CD8-positive, alpha-beta memory T cell (primary cell): Measurements from ENCODE around the gene AKAP7. TPM values are rescaled to one million over a fixed set of nuclear protein-coding genes. Genes with fewer than 3 reads are reported as not detected.

Experiments
- CTCF ChIA-PET: fragments of 350-600 bp; sonication (Branson Sonifier 250); formaldehyde crosslinking; loops from one replicate; lab custom pipeline; 2021; ENCODE audit warnings: antibody characterized with exemption; lab: Charles Lee
- POLR2A ChIA-PET: fragments of 350-600 bp; sonication (Branson Sonifier 250); formaldehyde crosslinking; loops from one replicate; lab custom pipeline; 2021; ENCODE audit warnings: antibody characterized with exemption; lab: Charles Lee
- DNase-seq, 5 donors: peaks; one replicate each; pipeline versions ENCODE4 v3.0.0 to v3.0.0-alpha.2; 2020 to 2022; ENCODE audit warnings: mixed read lengths in 1 of 5
- H3K27ac ChIP-seq: one replicate; pipeline ENCODE4 v1.7.0; 2013; ENCODE audit warnings: low read depth, mild to moderate bottlenecking, low read length, moderate library complexity
- H3K27me3 ChIP-seq: 2 replicates; pipeline ENCODE4 v1.7.0; 2013; ENCODE audit warnings: low read length, mild to moderate bottlenecking; ENCODE audit not compliant: insufficient read depth, poor library complexity, severe bottlenecking
- H3K36me3 ChIP-seq: 2 replicates; pipeline ENCODE4 v1.7.0; 2013; ENCODE audit warnings: mild to moderate bottlenecking, low read length, moderate library complexity; ENCODE audit not compliant: insufficient read depth
- H3K4me1 ChIP-seq: 2 replicates; pipeline ENCODE4 v1.7.0; 2013; ENCODE audit warnings: mild to moderate bottlenecking, low read length, moderate library complexity; ENCODE audit not compliant: insufficient read depth
- H3K4me3 ChIP-seq: 2 replicates; pipeline ENCODE4 v1.7.0; 2013; ENCODE audit warnings: mild to moderate bottlenecking, low read length
- H3K9me3 ChIP-seq: 2 replicates; pipeline ENCODE4 v1.7.0; 2013; ENCODE audit warnings: mild to moderate bottlenecking, low read length
- H3K27ac Mint-ChIP-seq, 8 donors: one replicate each; pipeline ENCODE4 v1.8.0; 2020 to 2021; ENCODE audit warnings: mixed read lengths in 8 of 8, mild to moderate bottlenecking in 6 of 8, inconsistent platforms in 3 of 8, moderate library complexity in 3 of 8
- H3K27me3 Mint-ChIP-seq, 2 donors: one replicate each; pipeline ENCODE4 v1.8.0; 2020 to 2021; ENCODE audit warnings: mixed read lengths in 2 of 2, mild to moderate bottlenecking in 1 of 2, moderate library complexity in 1 of 2
- H3K36me3 Mint-ChIP-seq, 3 donors: one replicate each; pipeline ENCODE4 v1.8.0; 2020 to 2021; ENCODE audit warnings: mixed read lengths in 3 of 3, inconsistent platforms in 1 of 3, mild to moderate bottlenecking in 1 of 3
- H3K4me1 Mint-ChIP-seq, 3 donors: one replicate each; pipeline ENCODE4 v1.8.0; 2020 to 2021; ENCODE audit warnings: mixed read lengths in 3 of 3, inconsistent platforms in 1 of 3, mild to moderate bottlenecking in 1 of 3
- H3K4me3 Mint-ChIP-seq, 7 donors: one replicate each; pipeline ENCODE4 v1.8.0; 2020 to 2021; ENCODE audit warnings: mixed read lengths in 7 of 7, mild to moderate bottlenecking in 6 of 7, moderate library complexity in 4 of 7, inconsistent platforms in 2 of 7
- H3K9me3 Mint-ChIP-seq, 5 donors: one replicate each; pipeline ENCODE4 v1.8.0; 2020 to 2022; ENCODE audit warnings: mixed read lengths in 5 of 5, mild to moderate bottlenecking in 3 of 5, moderate library complexity in 2 of 5, inconsistent platforms in 1 of 5
- polyA plus RNA-seq: library from polyadenylated mRNA; unstranded; fragments of 300-500 nt; fragmentation: Illumina TruSeq; gene quantifications from one replicate; pipeline ENCODE4 v1.2.3, GENCODE V29; 2021
- total RNA-seq, 2 experiments: library from RNA; stranded (reverse); gene quantifications; one replicate each; pipeline ENCODE4 v1.2.3, GENCODE V29; 2021

AKAP7 gene
- total and polyA plus RNA-seq, 3 experiments from 2014 or later = 4.3 to 17.3 (median 4.8) TPM

DNA sequence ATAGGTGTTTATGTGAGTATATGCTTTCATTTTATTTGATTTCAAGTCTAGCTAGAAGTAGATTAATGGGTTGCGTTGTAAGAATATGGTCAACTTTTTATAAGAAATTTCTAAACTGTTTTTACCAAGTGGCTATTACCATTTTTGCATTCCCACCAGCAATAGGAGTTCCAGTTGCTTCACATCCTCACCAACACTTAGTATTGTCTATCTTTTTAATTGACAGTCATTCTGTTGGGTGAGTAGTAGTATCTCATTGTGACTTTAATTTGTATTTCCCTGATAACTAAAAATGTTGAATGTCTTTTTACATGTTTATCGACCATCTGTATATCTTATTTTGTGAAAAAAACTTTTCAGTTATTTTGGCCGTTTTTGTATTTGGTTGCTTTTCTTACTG lies 135.3 kb downstream of the AKAP7 start:
- no peak overlapping the region for H3K4me3 Mint-ChIP-seq
- H3K4me3 ChIP-seq = no peak overlapping the region
- H3K27ac Mint-ChIP-seq = no peak overlapping the region
- peaks cover 0 to 2% of the 10 kb centered on the region in 2 donors for H3K27me3 Mint-ChIP-seq
- CTCF ChIA-PET = no interaction called here
- no peak overlapping the region for H3K27ac ChIP-seq
- H3K9me3 Mint-ChIP-seq = peaks cover 0 to 18% (median 13%) of the 10 kb centered on the region in 5 donors
- no peaks in the 10 kb centered on the region for H3K36me3 ChIP-seq
- no peaks in the 10 kb centered on the region for H3K27me3 ChIP-seq
- POLR2A ChIA-PET = no interaction called here
- H3K9me3 ChIP-seq = peaks cover 7% of the 10 kb centered on the region
- no peaks in the 10 kb centered on the region for H3K4me1 ChIP-seq
- DNase-seq = no peak
- peaks cover 0 to 21% (median 14%) of the 10 kb centered on the region in 3 donors for H3K4me1 Mint-ChIP-seq
- H3K36me3 Mint-ChIP-seq = peaks cover 8 to 37% (median 36%) of the 10 kb centered on the region in 3 donors

DNA sequence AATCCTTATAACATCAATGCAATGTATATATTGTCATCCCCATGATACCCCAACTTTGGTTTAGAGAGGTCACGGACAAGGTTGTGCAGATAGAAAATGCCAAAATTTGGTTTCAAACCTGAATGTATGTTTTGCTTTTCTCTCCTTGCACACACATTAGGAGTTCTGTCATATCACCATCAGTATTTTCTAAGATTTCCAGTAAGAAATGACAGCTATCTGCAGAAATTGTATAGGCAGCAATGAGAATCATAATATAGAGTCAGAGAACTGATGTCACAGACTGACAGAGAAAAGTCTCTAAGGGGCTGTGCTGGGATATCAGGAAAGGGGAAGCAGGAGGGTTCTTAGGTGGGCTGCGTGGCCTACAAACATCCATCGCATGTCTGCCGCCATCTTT lies 140.0 kb downstream of the AKAP7 start:
- Histone ChIP-seq H3K9me3 (peaks cover 5% of the 10 kb centered on the region), H3K4me3 (no peak overlapping the region), H3K27ac (no peak overlapping the region), H3K27me3 (no peaks in the 10 kb centered on the region), H3K36me3 (no peaks in the 10 kb centered on the region), H3K4me1 (peaks cover 4% of the 10 kb centered on the region)
- Mint-ChIP-seq H3K27me3 (peaks cover 0 to 2% of the 10 kb centered on the region in 2 donors), H3K27ac (peak overlapping the region in 1 of 8 donors; percentile 51), H3K9me3 (peaks cover 0 to 16% (median 10%) of the 10 kb centered on the region in 5 donors), H3K36me3 (peaks cover 14 to 46% (median 24%) of the 10 kb centered on the region in 3 donors), H3K4me3 (no peak overlapping the region), H3K4me1 (peaks cover 15 to 23% (median 21%) of the 10 kb centered on the region in 3 donors)
- DNase-seq = no peak
- CTCF ChIA-PET = interaction anchor here (0.6 kb wide), 1 partner anchor 172 kb away, joined by 3 read pairs; no protein-coding TSS in a partner anchor
- POLR2A ChIA-PET = no interaction called here

- Histone ChIP-seq H3K36me3 (no peaks in the 10 kb centered on the region), H3K4me3 (no peak overlapping the region), H3K9me3 (no peaks in the 10 kb centered on the region), H3K27me3 (no peaks in the 10 kb centered on the region), H3K4me1 (peaks cover 25% of the 10 kb centered on the region), H3K27ac (no peak overlapping the region)
- no peak for DNase-seq
- Mint-ChIP-seq H3K36me3 (peaks cover 13 to 34% (median 15%) of the 10 kb centered on the region in 3 donors), H3K4me3 (no peak overlapping the region), H3K9me3 (peaks cover 0 to 9% (median 0%) of the 10 kb centered on the region in 5 donors), H3K27ac (no peak overlapping the region), H3K4me1 (peaks cover 36 to 41% (median 38%) of the 10 kb centered on the region in 3 donors), H3K27me3 (peaks cover 0 to 2% of the 10 kb centered on the region in 2 donors)
- POLR2A ChIA-PET = no interaction called here
- CTCF ChIA-PET = interaction anchor here (0.6 kb wide), 1 partner anchor 95 kb away, joined by 3 read pairs; no protein-coding TSS in a partner anchor
Observed at GRCh38 chr6:131277591-131277990, 142.3 kb downstream of the AKAP7 start.

DNA sequence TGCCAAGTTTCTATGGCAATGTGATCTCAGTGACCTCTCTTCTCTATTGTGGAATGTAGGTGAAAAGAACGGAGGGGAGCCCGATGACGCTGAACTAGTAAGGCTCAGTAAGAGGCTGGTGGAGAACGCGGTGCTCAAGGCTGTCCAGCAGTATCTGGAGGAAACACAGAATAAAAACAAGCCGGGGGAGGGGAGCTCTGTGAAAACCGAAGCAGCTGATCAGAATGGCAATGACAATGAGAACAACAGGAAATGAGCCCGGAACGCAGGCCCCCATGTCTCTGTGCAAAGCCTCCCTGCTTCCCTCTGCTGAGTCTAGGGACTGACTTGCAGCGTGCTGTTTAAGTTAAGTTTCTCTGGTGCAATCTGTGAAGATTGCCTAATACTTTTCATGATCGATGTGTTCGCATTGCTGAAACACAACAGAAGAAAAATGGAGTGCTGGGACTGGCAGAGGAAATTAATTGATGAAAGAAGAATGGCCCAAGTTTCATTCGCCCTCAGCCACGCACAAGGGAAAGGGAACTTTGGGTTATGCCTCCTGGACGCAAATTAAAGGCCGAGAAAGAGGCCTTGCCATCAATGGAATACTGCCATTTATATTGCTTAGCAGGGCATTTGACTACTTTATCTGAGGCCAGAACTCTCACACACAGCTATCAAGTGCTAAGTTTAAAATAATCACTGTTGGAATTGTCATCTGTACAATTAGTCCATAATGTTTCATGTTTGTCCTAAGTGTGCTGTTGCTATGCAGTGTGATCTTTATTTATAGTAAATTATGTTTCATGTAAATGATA lies 146.4 kb downstream of the AKAP7 start:
- Mint-ChIP-seq H3K27me3 (no peaks in the 10 kb centered on the region), H3K4me1 (peaks cover 31 to 42% (median 41%) of the 10 kb centered on the region in 3 donors), H3K4me3 (peak overlapping the region; percentile 2 to 87 (median 81)), H3K27ac (peak overlapping the region; percentile 58 to 98 (median 93)), H3K9me3 (peaks cover 0 to 9% (median 0%) of the 10 kb centered on the region in 5 donors), H3K36me3 (peaks cover 16 to 34% (median 33%) of the 10 kb centered on the region in 3 donors)
- Histone ChIP-seq H3K4me3 (peak overlapping the region; percentile 27), H3K4me1 (peaks cover 41% of the 10 kb centered on the region), H3K36me3 (no peaks in the 10 kb centered on the region), H3K27me3 (no peaks in the 10 kb centered on the region), H3K27ac (peak overlapping the region; percentile 21), H3K9me3 (no peaks in the 10 kb centered on the region)
- ChIA-PET POLR2A (interaction anchor here (0.5 to 3.3 kb wide), 5 partner anchors 10 to 82 kb away, joined by 3 to 19 read pairs (median 5); no protein-coding TSS in a partner anchor), CTCF (interaction anchor here (0.9 to 1.7 kb wide), 8 partner anchors 11 to 98 kb away, joined by 3 to 10 read pairs (median 3); no protein-coding TSS in a partner anchor)
- peak; percentile 25 to 83 (median 62) for DNase-seq

DNA sequence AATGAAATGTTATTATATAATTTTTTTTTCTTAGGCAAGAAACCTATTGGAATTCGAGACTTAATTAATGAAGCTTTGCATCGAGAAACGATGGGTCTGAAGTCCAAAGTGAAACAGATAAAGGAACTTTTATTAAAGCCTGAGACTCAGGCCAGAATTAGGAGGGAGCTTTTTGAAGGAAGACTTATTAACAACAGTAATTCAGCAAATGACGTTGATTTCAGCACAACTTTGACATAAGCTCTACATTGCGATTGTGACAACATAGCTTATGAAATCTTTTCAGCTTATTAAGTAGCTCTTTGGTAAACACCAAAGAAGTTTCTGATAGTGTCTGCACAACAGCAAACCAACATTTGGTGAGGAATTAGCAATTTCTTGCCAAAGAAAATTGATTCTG lies 147.1 kb downstream of the AKAP7 start:
- POLR2A ChIA-PET = interaction anchor here (0.5 to 3.3 kb wide), 3 partner anchors 9 to 83 kb away, joined by 5 to 19 read pairs (median 10); no protein-coding TSS in a partner anchor
- DNase-seq = no peak
- Mint-ChIP-seq H3K27ac (peak overlapping the region in 1 of 8 donors; percentile 91), H3K36me3 (peaks cover 19 to 34% (median 33%) of the 10 kb centered on the region in 3 donors), H3K27me3 (no peaks in the 10 kb centered on the region), H3K4me1 (peaks cover 31 to 42% (median 41%) of the 10 kb centered on the region in 3 donors), H3K4me3 (no peak overlapping the region), H3K9me3 (peaks cover 0 to 9% (median 0%) of the 10 kb centered on the region in 5 donors)
- Histone ChIP-seq H3K36me3 (no peaks in the 10 kb centered on the region), H3K4me3 (no peak overlapping the region), H3K4me1 (peaks cover 41% of the 10 kb centered on the region), H3K27ac (no peak overlapping the region), H3K9me3 (no peaks in the 10 kb centered on the region), H3K27me3 (no peaks in the 10 kb centered on the region)
- CTCF ChIA-PET = interaction anchor here (1.0 to 2.6 kb wide), 6 partner anchors 11 to 99 kb away, joined by 3 to 11 read pairs (median 4); no protein-coding TSS in a partner anchor

GRCh38 chr6:131283466-131284175 lies 148.4 kb downstream of the AKAP7 start:
- H3K27ac ChIP-seq = no peak overlapping the region
- H3K27ac Mint-ChIP-seq = no peak overlapping the region
- CTCF ChIA-PET = interaction anchor here (1.9 to 2.6 kb wide), 2 partner anchors 84 to 100 kb away, joined by 9 to 11 read pairs; no protein-coding TSS in a partner anchor

GRCh38 chr6:131285548-131285947 lies 150.3 kb downstream of the AKAP7 start:
- Mint-ChIP-seq H3K27me3 (peaks cover 0 to 3% of the 10 kb centered on the region in 2 donors), H3K36me3 (peaks cover 9 to 31% (median 10%) of the 10 kb centered on the region in 3 donors), H3K27ac (no peak overlapping the region), H3K4me1 (peaks cover 19 to 30% (median 27%) of the 10 kb centered on the region in 3 donors), H3K9me3 (no peaks in the 10 kb centered on the region), H3K4me3 (no peak overlapping the region)
- Histone ChIP-seq H3K27ac (no peak overlapping the region), H3K4me1 (peaks cover 35% of the 10 kb centered on the region), H3K9me3 (no peaks in the 10 kb centered on the region), H3K4me3 (no peak overlapping the region), H3K27me3 (no peaks in the 10 kb centered on the region), H3K36me3 (no peaks in the 10 kb centered on the region)
- ChIA-PET CTCF (interaction anchor here (0.7 kb wide), 1 partner anchor 86 kb away, joined by 3 read pairs; no protein-coding TSS in a partner anchor), POLR2A (no interaction called here)
- no peak for DNase-seq

More at GRCh38 chr6:131283466-131284175, 148.4 kb downstream of the AKAP7 start:
- no peak overlapping the region for H3K4me3 ChIP-seq
- H3K27me3 ChIP-seq = no peaks in the 10 kb centered on the region
- peaks cover 41% of the 10 kb centered on the region for H3K4me1 ChIP-seq
- H3K9me3 Mint-ChIP-seq = peaks cover 0 to 4% (median 0%) of the 10 kb centered on the region in 5 donors
- peaks cover 29 to 41% (median 38%) of the 10 kb centered on the region in 3 donors for H3K4me1 Mint-ChIP-seq
- H3K4me3 Mint-ChIP-seq = no peak overlapping the region
- POLR2A ChIA-PET = interaction anchor here (0.5 to 3.3 kb wide), 3 partner anchors 10 to 84 kb away, joined by 6 to 19 read pairs (median 10); no protein-coding TSS in a partner anchor
- peaks cover 0 to 3% of the 10 kb centered on the region in 2 donors for H3K27me3 Mint-ChIP-seq
- no peak for DNase-seq
- H3K36me3 Mint-ChIP-seq = peaks cover 14 to 34% (median 24%) of the 10 kb centered on the region in 3 donors
- no peaks in the 10 kb centered on the region for H3K36me3 ChIP-seq
- no peaks in the 10 kb centered on the region for H3K9me3 ChIP-seq
